Endothelial cell of umbilical vein (primary cell): ENCODE measurements around the gene HECTD1. TPM values are rescaled to one million over a fixed set of nuclear protein-coding genes. Genes with fewer than 3 reads are reported as not detected.
"Not testable (repeated sequence)": the region's sequence is repeated elsewhere in the genome, so short reads cannot be mapped to it uniquely, and the experiment has no call there.

ENCODE experiments used
- BruUV-seq: library from RNA; stranded (reverse); fragments of 400-500 nt; replicated peaks from 2 replicates; lab custom pipeline; 2021; lab: Mats Ljungman, UMichigan
- CTCF ChIA-PET: fragments of 300-600, 350-600 bp; sonication (Branson Sonifier 250); formaldehyde crosslinking; loops from one replicate; lab custom pipeline; 2021; ENCODE audit warnings: antibody characterized with exemption, inconsistent platforms; lab: Charles Lee
- POLR2A ChIA-PET: fragments of 300-600, 350-600 bp; sonication (Branson Sonifier 250); formaldehyde crosslinking; loops from one replicate; lab custom pipeline; 2021; ENCODE audit warnings: antibody characterized with exemption, inconsistent platforms; lab: Charles Lee
- DNase-seq: peaks from one replicate; pipeline ENCODE4 v3.0.0-alpha.2; 2011; ENCODE audit warnings: low read depth, low spot score
- FAIRE-seq: peaks from 2 replicates; lab custom pipeline; 2011; peaks lifted over from hg19 to GRCh38; lab: Jason Lieb, UNC
- H2AFZ ChIP-seq: 2 replicates; pipeline ENCODE4 v1.6.0; 2012; ENCODE audit warnings: low read depth, low read length, control low read depth, inconsistent platforms
- H3K27ac ChIP-seq: 2 replicates; pipeline ENCODE4 v1.5.1; 2011; ENCODE audit warnings: low read depth, mild to moderate bottlenecking, control low read depth, low read length, moderate library complexity; ENCODE audit not compliant: insufficient read depth
- H3K27me3 ChIP-seq, 2 experiments: 2 replicates each; pipeline versions ENCODE4 v1.6.0 to v1.6.1; 2011; ENCODE audit warnings: low read length in 2 of 2, mixed read lengths in 1 of 2; ENCODE audit not compliant: control insufficient read depth in 2 of 2, insufficient read depth in 2 of 2
- H3K36me3 ChIP-seq, 2 experiments: 2 replicates in 1 of 2; 3 replicates in 1 of 2; pipeline ENCODE4 v1.5.1; 2011; ENCODE audit warnings: low read length in 2 of 2, mild to moderate bottlenecking in 1 of 2, moderate library complexity in 1 of 2; ENCODE audit not compliant: control insufficient read depth in 2 of 2, insufficient read depth in 2 of 2; ENCODE audit errors: extremely low read depth in 1 of 2
- H3K4me1 ChIP-seq: 3 replicates; pipeline ENCODE4 v1.5.1; 2011; ENCODE audit warnings: mild to moderate bottlenecking, low read length; ENCODE audit not compliant: control insufficient read depth, insufficient read depth; ENCODE audit errors: extremely low read depth
- H3K4me2 ChIP-seq: 2 replicates; pipeline ENCODE4 v1.6.1; 2011; ENCODE audit warnings: low read length, control low read depth, mixed read lengths; ENCODE audit not compliant: insufficient read depth
- H3K4me3 ChIP-seq, 3 experiments: fragments of 200-600 bp in 1 of 3; sonication (generic), shearing (Covaris generic) in 1 of 3; replicated peaks in 1 of 3; 2 replicates each; pipeline ENCODE4 v1.5.1; 2011 to 2016; ENCODE audit warnings: control low read depth in 3 of 3, low read length in 3 of 3, mild to moderate bottlenecking in 2 of 3, inconsistent platforms in 1 of 3, low read depth in 1 of 3, moderate library complexity in 1 of 3; ENCODE audit not compliant: insufficient read depth in 1 of 3
- H3K79me2 ChIP-seq: 2 replicates; pipeline ENCODE4 v1.6.0; 2012; ENCODE audit warnings: low read length, inconsistent platforms; ENCODE audit not compliant: control insufficient read depth, insufficient read depth
- H3K9ac ChIP-seq: replicated peaks from 2 replicates; pipeline ENCODE3; 2011; ENCODE audit warnings: low read length, control low read depth; ENCODE audit not compliant: insufficient read depth; ENCODE audit errors: extremely low read depth
- H3K9me1 ChIP-seq: replicated peaks from 3 replicates; pipeline ENCODE4 v1.6.0; 2011; ENCODE audit warnings: mild to moderate bottlenecking, low read length; ENCODE audit not compliant: control insufficient read depth, insufficient read depth; ENCODE audit errors: extremely low read depth
- H3K9me3 ChIP-seq: replicated peaks from 2 replicates; pipeline ENCODE4 v1.5.1; 2012; ENCODE audit warnings: low read length, inconsistent platforms; ENCODE audit not compliant: control insufficient read depth, insufficient read depth
- H4K20me1 ChIP-seq: replicated peaks from 2 replicates; pipeline ENCODE3; 2011; ENCODE audit warnings: mild to moderate bottlenecking, low read length; ENCODE audit not compliant: control insufficient read depth, insufficient read depth; ENCODE audit errors: extremely low read depth
- EZH2 ChIP-seq: IDR thresholded peaks from 2 replicates; pipeline ENCODE4 v1.6.1; 2012; ENCODE audit warnings: borderline replicate concordance, low read depth, mild to moderate bottlenecking, moderate library complexity, low read length, inconsistent platforms; ENCODE audit not compliant: severe bottlenecking
- FOS ChIP-seq: IDR thresholded peaks from 2 replicates; pipeline ENCODE4 v1.6.1; 2011; ENCODE audit warnings: mild to moderate bottlenecking, low read length, moderate library complexity, borderline replicate concordance; ENCODE audit not compliant: insufficient read depth
- GATA2 ChIP-seq: IDR thresholded peaks from 2 replicates; pipeline ENCODE4 v1.7.0; 2011; ENCODE audit warnings: low read depth, mild to moderate bottlenecking, moderate library complexity, mixed read lengths, low read length; ENCODE audit not compliant: insufficient read length, insufficient read depth
- JUN ChIP-seq: IDR thresholded peaks from 2 replicates; pipeline ENCODE4 v1.6.1; 2011; ENCODE audit warnings: borderline replicate concordance, low read depth; ENCODE audit not compliant: insufficient read length, insufficient read depth
- MYC ChIP-seq: IDR thresholded peaks from one replicate; pipeline ENCODE4 v1.6.1; 2011; ENCODE audit warnings: mild to moderate bottlenecking, low read depth, low read length
- POLR2A ChIP-seq: IDR thresholded peaks from 2 replicates; pipeline ENCODE4 v1.6.1; 2012; ENCODE audit warnings: low read depth, mild to moderate bottlenecking, control low read depth, low read length
- POLR2AphosphoS5 ChIP-seq: IDR thresholded peaks from 2 replicates; pipeline ENCODE4 v1.6.1; 2012; ENCODE audit warnings: low read depth, mild to moderate bottlenecking, control low read depth, low read length, moderate library complexity; ENCODE audit not compliant: insufficient read depth
- dilution Hi-C: fragments of 300-500 bp; cut with MboI; formaldehyde crosslinking; loops from one replicate; pipeline ENCODE4 v1.15.0; 2019; ENCODE audit warnings: low sequenced_read_pairs; ENCODE audit not compliant: extremely low pct_ligation_motif_present
- intact Hi-C: fragments of 100-400 bp; cut with micrococcal nuclease; formaldehyde crosslinking; loops from one replicate; pipeline ENCODE4 v1.10.0; 2022
- polyA plus RNA-seq, 4 experiments: library from polyadenylated mRNA; depleted of rRNA in 3 of 4; stranded (reverse) in 3 of 4; unstranded in 1 of 4; fragments of >200 nt; gene quantifications; 2 replicates each; pipeline versions ENCODE4 v1.2.1 to v1.2.3, GENCODE V29; 2011 to 2012; ENCODE audit warnings: missing spikeins in 1 of 4
- total RNA-seq: library from RNA; stranded (reverse); gene quantifications from 2 replicates; pipeline ENCODE4 v1.2.3, GENCODE V29; 2021
- TF ChIP-seq, protein P1 (sequence below): IDR thresholded peaks from 2 replicates; pipeline ENCODE4 v1.6.1; 2011; ENCODE audit not compliant: insufficient read depth, insufficient read length
- TF ChIP-seq, protein P2 (sequence below), 2 donors: IDR thresholded peaks; 1 replicate in 1 of 2; 2 replicates in 1 of 2; pipeline ENCODE4 v1.5.1; 2011; ENCODE audit warnings: low read length in 2 of 2, mild to moderate bottlenecking in 2 of 2, moderate library complexity in 2 of 2, control low read depth in 1 of 2, inconsistent platforms in 1 of 2, low read depth in 1 of 2; ENCODE audit not compliant: insufficient read depth in 1 of 2; ENCODE audit errors: extremely low read depth in 1 of 2

The HECTD1 gene
- total and polyA plus RNA-seq, 2 donors (not counting 3 experiments of a cell fraction or from before 2014, with no cell fraction given) = 67.9 to 181 TPM

DNA sequence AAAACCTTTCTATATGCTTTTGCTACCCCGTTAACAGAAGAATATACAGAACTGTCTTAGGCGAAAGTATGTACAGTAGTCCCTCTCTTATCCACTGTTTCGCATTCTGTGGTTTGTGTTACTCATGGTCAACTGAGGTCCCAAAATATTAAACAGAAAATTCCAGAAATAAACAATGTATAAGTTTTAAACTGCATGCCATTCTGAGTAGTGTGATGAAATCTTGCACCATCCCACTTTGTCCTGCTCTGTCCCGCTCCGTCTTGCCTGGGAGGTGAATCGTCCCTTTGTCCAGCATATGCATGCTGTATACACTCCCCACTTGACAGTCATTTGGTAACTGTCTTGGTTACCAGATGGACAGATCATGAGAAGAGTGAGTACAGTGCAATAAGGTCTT lies 111.3 kb downstream of the HECTD1 start:
- Histone ChIP-seq H4K20me1 (no peaks in the 10 kb centered on the region), H3K27me3 (no peaks in the 10 kb centered on the region), H3K9me1 (no peaks in the 10 kb centered on the region), H3K4me1 (no peaks in the 10 kb centered on the region), H3K4me2 (no peak overlapping the region), H3K9ac (no peak overlapping the region), H2AFZ (no peak overlapping the region), H3K79me2 (no peaks in the 10 kb centered on the region), H3K9me3 (no peaks in the 10 kb centered on the region), H3K27ac (no peak overlapping the region), H3K36me3 (peaks cover 12 to 14% of the 10 kb centered on the region in 2 experiments), H3K4me3 (no peak overlapping the region)
- dilution Hi-C loops = no loop called here
- TF ChIP-seq POLR2A = no peak
- TF ChIP-seq POLR2AphosphoS5 = no peak
- no peak for TF ChIP-seq MYC
- no peak for TF ChIP-seq JUN
- TF ChIP-seq EZH2 = no peak
- TF ChIP-seq, protein P1, sequence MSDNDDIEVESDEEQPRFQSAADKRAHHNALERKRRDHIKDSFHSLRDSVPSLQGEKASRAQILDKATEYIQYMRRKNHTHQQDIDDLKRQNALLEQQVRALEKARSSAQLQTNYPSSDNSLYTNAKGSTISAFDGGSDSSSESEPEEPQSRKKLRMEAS = no peak
- TF ChIP-seq, protein P2, sequence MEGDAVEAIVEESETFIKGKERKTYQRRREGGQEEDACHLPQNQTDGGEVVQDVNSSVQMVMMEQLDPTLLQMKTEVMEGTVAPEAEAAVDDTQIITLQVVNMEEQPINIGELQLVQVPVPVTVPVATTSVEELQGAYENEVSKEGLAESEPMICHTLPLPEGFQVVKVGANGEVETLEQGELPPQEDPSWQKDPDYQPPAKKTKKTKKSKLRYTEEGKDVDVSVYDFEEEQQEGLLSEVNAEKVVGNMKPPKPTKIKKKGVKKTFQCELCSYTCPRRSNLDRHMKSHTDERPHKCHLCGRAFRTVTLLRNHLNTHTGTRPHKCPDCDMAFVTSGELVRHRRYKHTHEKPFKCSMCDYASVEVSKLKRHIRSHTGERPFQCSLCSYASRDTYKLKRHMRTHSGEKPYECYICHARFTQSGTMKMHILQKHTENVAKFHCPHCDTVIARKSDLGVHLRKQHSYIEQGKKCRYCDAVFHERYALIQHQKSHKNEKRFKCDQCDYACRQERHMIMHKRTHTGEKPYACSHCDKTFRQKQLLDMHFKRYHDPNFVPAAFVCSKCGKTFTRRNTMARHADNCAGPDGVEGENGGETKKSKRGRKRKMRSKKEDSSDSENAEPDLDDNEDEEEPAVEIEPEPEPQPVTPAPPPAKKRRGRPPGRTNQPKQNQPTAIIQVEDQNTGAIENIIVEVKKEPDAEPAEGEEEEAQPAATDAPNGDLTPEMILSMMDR (IDR thresholded peaks at IDR 0.05; ENCODE audit: extremely low read depth in 1 of 2, insufficient read depth in 1 of 2, low read depth in 1 of 2, low read length in 2 of 2) = no peak
- TF ChIP-seq FOS = no peak
- no peak for TF ChIP-seq GATA2
- CTCF ChIA-PET = no interaction called here
- DNase-seq = no peak
- POLR2A ChIA-PET = no interaction called here
- intact Hi-C loops = no loop called here
- no TSS peak for BruUV-seq
- FAIRE-seq = no peak

DNA sequence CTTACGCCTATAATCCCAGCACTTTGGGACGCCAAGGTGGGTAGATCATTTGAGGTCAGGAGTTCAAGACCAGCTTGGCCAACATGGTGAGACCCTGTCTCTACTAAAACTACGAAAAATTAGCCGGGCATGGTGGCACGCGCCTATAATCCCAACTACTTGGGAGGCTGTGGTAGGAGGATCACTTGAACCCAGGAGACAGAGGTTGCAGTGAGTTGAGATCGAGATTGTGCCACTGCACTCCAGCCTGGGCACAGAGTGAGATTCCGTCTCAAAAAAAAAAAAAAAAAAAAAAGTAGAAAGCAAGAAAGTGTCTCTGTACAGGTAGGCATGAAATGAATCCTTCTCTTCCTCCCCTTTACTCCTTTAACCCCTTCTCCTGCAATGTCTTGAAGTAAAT lies 111.8 kb downstream of the HECTD1 start:
- H3K9ac ChIP-seq, H3K4me1 ChIP-seq, DNase-seq, H3K27ac ChIP-seq, dilution Hi-C loops, H3K79me2 ChIP-seq, POLR2A ChIA-PET, H3K27me3 ChIP-seq, BruUV-seq, H3K9me3 ChIP-seq, intact Hi-C loops, H2AFZ ChIP-seq, H3K4me3 ChIP-seq, FAIRE-seq, H3K4me2 ChIP-seq, CTCF ChIA-PET, H4K20me1 ChIP-seq, H3K9me1 ChIP-seq: not testable (repeated sequence)
- peaks cover 10% of the 10 kb centered on the region in 2 experiments for H3K36me3 ChIP-seq
